ENCODE measurements around the gene PHYHIPL.

DNA sequence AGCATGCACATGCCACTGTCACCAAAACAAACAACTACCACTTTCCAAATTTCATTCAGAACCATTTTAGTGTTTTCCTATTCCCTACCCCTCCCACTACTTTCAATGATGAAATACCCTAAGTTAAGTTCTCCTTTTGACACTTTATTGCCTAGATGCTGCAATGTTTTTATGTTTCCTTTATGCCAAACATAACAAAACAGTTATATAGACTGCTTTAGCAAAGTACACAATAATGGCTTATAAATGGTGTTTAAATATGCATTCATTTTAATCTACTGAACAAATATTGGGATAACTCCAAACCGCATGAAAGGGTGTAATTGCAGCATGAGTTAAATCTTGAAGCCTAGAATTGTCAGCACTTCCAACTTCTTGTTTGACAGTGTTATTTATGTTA is 69.2 kb downstream of the PHYHIPL start:
- no peak for TF ChIP-seq EZH2 (IDR thresholded peaks at IDR 0.05)
- TF ChIP-seq POLR2AphosphoS5 (IDR thresholded peaks at IDR 0.05; ENCODE audit: borderline replicate concordance, low read depth, low read length): no peak

Data from SK-N-MC (cell line).